Pancreas (tissue), 10 donors: ENCODE data around the gene LRRC47. TPM values are rescaled to one million over a fixed set of nuclear protein-coding genes. Genes with fewer than 3 reads are reported as not detected.
"Not testable (repeated sequence)": the region's sequence is repeated elsewhere in the genome, so short reads cannot be mapped to it uniquely, and the experiment has no call there.

Experiments used
- ATAC-seq, 4 donors: fragments of 200-7000 bp; cut with Tn5 transposase; one replicate each; pipeline versions ENCODE4 v1.8.0 to v1.9.1; 2020; ENCODE audit warnings: mild to moderate bottlenecking in 4 of 4, moderate library complexity in 4 of 4
- DNase-seq, 6 donors: peaks; one replicate each; pipeline ENCODE4 v3.0.0-alpha.2; 2020
- FAIRE-seq: peaks from 2 replicates; lab custom pipeline; 2012; peaks lifted over from hg19 to GRCh38; lab: Jason Lieb, UNC
- H3K27ac ChIP-seq, 4 donors: fragments of 200-600 bp; sonication (generic); 1 replicate in 3 of 4; 2 replicates in 1 of 4; pipeline versions ENCODE4 v1.5.0 to v1.8.0; 2020
- H3K27me3 ChIP-seq, 4 donors: fragments of 200-600 bp; one replicate each; pipeline ENCODE4 v1.8.0; 2021
- H3K36me3 ChIP-seq, 3 donors: fragments of 200-600 bp; sonication (generic) in 1 of 3; one replicate each; pipeline versions ENCODE4 v1.5.0 to v1.8.0; 2020 to 2021
- H3K4me1 ChIP-seq, 3 donors: fragments of 200-600 bp; one replicate each; pipeline ENCODE4 v1.8.0; 2021
- H3K4me3 ChIP-seq, 4 donors: fragments of 200-600 bp; sonication (generic) in 2 of 4; one replicate each; pipeline versions ENCODE4 v1.5.0 to v1.8.0; 2020 to 2021
- H3K9me3 ChIP-seq, 4 donors: fragments of 200-600 bp; one replicate each; pipeline ENCODE4 v1.8.0; 2021
- CTCF ChIP-seq, 4 donors: fragments of 200-600 bp; sonication (generic) in 3 of 4; IDR thresholded peaks; one replicate each; pipeline versions ENCODE4 v1.5.0 to v1.8.0; 2021; ENCODE audit warnings: antibody characterized with exemption in 4 of 4
- WGBS, 2 donors: extraction: QIAGEN DNeasy Blood & Tissue Kit; methylation state at CpG; one replicate each; pipeline ENCODE4 v1.1.7; 2013; 5-methylcytosine and 5-hydroxymethylcytosine counted together
- intact Hi-C, 3 donors: fragments of 100-400 bp; cut with DNase I; formaldehyde crosslinking; loops; one replicate each; pipeline versions ENCODE4 v1.11.1 to v1.14.2; 2022
- polyA plus RNA-seq, 2 donors: library from polyadenylated mRNA; stranded (reverse); fragments of 200-250 nt; gene quantifications; one replicate each; pipeline ENCODE4 v1.2.3, GENCODE V29; 2013
- total RNA-seq, 6 donors: library from RNA; stranded (reverse); fragmentation: NEBNext Ultra II Directional in 4 of 6; extraction: Animal tissue kit (Norgen Biotek cat#: 25700) in 4 of 6; gene quantifications; one replicate each; pipeline versions ENCODE4 v1.2.1 to v1.2.4, GENCODE V29; 2021 to 2023
- donor health status: healthy with polysubstance abuse.
- donor health status: DM: no; HTN: no; CAD: no; lungs with moderate emphysema.
- donor health status: DM: no; HTN: no; CAD: no.
- donor health status: control.
- donor health status: control.
- donor health status: Bipolar disorder and iron deficiency.
- donor health status: DM: yes; HTN: yes; CAD: no.
- donor health status: DM: no; HTN: no; CAD: no.
- donor health status: DM: no; HTN: no; CAD: no.
- donor health status: DM: yes; HTN: yes; CAD: no.

The LRRC47 gene
- total and polyA plus RNA-seq, 8 donors = 15.7 to 34.3 (median 25.7) TPM

DNA sequence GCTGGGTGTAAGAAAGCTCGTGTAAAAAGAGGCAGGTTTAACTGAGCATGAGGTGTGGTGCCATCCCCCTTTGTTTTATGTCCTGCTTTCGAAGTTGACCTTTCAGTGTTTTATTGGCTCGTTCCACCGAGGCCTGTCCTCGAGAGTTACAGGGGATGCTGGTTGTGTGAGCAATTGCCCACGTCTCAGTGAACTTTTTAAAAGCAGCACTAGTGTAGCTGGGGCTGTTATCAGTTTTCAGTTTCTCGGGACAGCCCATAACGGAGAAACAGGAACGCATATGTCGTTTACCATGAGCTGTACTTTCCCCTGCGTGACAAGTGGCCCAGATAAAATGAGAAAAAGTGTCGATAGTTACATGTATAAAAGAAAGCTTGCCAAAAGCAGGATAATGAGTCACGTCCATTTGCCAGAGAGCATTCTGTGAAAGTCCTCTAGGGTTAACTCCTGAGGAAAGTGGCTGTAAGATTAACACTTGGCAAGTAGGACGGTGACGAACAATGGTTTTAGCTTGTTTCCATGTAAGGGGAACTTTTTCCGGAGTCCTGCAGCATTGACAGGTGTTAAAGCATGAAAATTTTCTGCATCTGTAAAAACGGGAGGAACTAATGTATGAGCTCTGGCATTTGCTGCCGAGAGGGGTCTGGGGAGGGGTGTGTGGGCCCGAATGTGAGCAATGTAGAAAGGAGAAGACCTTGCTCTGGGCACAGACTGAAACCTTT, 7.8 kb upstream of the LRRC47 start:
- intact Hi-C loops = no loop called here
- no peak for FAIRE-seq

DNA sequence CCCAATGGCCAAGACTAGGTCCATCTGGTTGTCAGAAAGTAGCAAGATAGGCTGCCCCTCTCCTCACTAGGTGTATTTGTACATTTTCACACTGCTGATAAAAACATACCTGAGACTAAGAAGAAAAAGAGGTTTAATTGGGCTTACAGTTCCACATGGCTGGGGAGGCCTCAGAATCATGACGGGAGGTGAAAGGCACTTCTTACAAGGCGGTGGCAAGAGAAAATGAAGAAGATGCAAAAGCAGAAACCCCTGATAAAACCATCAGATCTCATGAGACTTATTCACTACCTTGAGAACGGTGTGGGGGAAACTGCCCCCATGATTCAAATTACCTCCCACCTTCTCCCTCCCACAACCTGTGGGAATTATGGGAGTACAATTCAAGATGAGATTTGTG, 4.5 kb upstream of the LRRC47 start:
- intact Hi-C loops, H3K4me1 ChIP-seq, H3K36me3 ChIP-seq, H3K27ac ChIP-seq, DNase-seq, H3K9me3 ChIP-seq, FAIRE-seq, H3K4me3 ChIP-seq, H3K27me3 ChIP-seq, ATAC-seq: not testable (repeated sequence)
- WGBS, 2 donors = 62 to 73% methylated on average over 3 of the region's 3 CpGs

More for the DNA sequence above, 7.8 kb upstream of the LRRC47 start:
- 52 to 58% methylated on average over 19 of the region's 19 CpGs for WGBS, 2 donors
- DNase-seq = no peak
- H3K27ac ChIP-seq = no peak overlapping the region
- H3K27me3 ChIP-seq = no peaks in the 10 kb centered on the region
- H3K9me3 ChIP-seq = no peaks in the 10 kb centered on the region
- no peaks in the 10 kb centered on the region for H3K4me1 ChIP-seq
- no peak for TF ChIP-seq CTCF (IDR thresholded peaks at IDR 0.05)
- H3K36me3 ChIP-seq = no peaks in the 10 kb centered on the region
- ATAC-seq = no peak
- no peak overlapping the region for H3K4me3 ChIP-seq

DNA sequence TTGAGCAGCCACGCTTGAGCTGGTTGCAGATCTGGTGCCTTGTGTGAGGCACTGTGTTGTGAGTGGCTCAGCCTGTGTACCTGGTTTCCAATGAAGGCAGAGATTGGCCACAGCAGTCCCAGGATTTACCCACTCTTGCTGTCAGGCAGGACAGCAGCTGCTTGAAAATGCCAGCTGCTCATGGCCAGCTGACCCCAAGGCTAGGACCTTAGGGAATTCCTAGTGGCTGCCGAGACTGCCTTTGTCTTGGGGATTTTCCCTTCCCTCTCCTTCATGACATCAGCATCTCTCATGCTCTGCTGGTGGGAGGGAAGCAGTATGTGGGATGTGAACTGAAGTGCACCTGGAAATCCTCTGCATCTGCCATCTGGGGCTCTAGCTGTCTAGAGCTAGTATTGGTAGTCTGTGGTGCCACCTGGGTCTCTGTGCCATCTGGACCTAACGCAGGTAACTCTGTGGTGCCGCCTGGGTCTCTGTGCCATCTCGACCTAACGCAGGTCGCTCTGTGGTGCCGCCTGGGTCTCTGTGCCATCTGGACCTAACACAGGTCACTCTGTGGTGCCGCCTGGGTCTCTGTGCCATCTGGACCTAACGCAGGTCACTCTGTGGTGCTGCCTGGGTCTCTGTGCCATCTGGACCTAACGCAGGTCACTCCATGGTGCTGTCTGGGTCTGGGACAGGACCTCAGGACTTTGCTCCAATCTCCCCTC, 3.8 kb upstream of the LRRC47 start:
- 68 to 72% methylated on average over 10 to 11 of the region's 11 CpGs for WGBS, 2 donors
- no peak overlapping the region for H3K4me3 ChIP-seq
- peaks cover 0 to 2% (median 1%) of the 10 kb centered on the region in 3 donors for H3K4me1 ChIP-seq
- H3K27me3 ChIP-seq = no peaks in the 10 kb centered on the region
- no peak overlapping the region for H3K27ac ChIP-seq
- DNase-seq = peak in 1 of 6 donors; percentile 18
- H3K36me3 ChIP-seq = no peaks in the 10 kb centered on the region
- TF ChIP-seq CTCF (IDR thresholded peaks at IDR 0.05) = no peak
- intact Hi-C loops = no loop called here
- FAIRE-seq = no peak
- no peaks in the 10 kb centered on the region for H3K9me3 ChIP-seq
- ATAC-seq = no peak

GRCh38 chr1:3795453-3796214, 664 bp downstream of the LRRC47 start:
- intact Hi-C loops = no loop called here
- peaks cover 0 to 23% (median 22%) of the 10 kb centered on the region in 3 donors for H3K4me1 ChIP-seq
- H3K4me3 ChIP-seq = peak overlapping the region; percentile 84 to 98 (median 95)
- TF ChIP-seq CTCF (IDR thresholded peaks at IDR 0.05) = no peak
- FAIRE-seq (no peak), ATAC-seq (no peak), DNase-seq (peak in 2 of 6 donors; percentile 29 to 78)
- peak overlapping the region in 1 of 4 donors; percentile 25 for H3K27ac ChIP-seq
- H3K9me3 ChIP-seq = no peaks in the 10 kb centered on the region
- no peaks in the 10 kb centered on the region for H3K27me3 ChIP-seq
- H3K36me3 ChIP-seq = no peaks in the 10 kb centered on the region
- WGBS, 2 donors = 2 to 3% methylated on average over 41 to 53 of the region's 53 CpGs

DNA sequence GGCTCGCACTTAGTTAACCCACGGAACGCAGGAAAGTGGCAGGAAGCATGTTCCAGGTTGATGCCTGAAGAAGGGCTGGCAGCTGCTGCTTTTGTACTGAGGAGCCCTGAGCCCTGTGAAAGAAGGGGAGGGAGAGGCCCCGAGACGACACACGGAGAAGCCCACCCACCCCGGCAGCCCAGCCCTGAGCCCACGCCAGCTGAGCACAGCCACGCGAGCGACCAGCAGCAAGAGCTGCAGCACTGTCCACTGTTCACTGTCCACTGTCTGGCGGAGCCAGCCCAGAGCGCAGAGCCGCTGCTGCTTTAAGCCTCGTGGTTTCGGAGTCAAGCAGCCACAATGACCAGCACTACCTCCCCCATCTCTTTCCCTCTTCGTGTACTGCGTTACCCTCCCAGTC, 5.3 kb downstream of the LRRC47 start:
- DNase-seq (peak in 1 of 6 donors; percentile 40), FAIRE-seq (no peak), ATAC-seq (no peak)
- Histone ChIP-seq H3K4me1 (peaks cover 0 to 23% (median 22%) of the 10 kb centered on the region in 3 donors), H3K27me3 (no peaks in the 10 kb centered on the region), H3K4me3 (no peak overlapping the region), H3K9me3 (no peaks in the 10 kb centered on the region), H3K27ac (no peak overlapping the region), H3K36me3 (peaks cover 0 to 12% (median 0%) of the 10 kb centered on the region in 3 donors)
- 85 to 89% methylated on average over 18 of the region's 18 CpGs for WGBS, 2 donors
- intact Hi-C loops = no loop called here
- TF ChIP-seq CTCF (IDR thresholded peaks at IDR 0.05) = no peak
